Tibial nerve (tissue), 4 donors: Measurements from ENCODE around the gene VWA3A. TPM values are rescaled to one million over a fixed set of nuclear protein-coding genes. Genes with fewer than 3 reads are reported as not detected.
"Not testable (repeated sequence)": the region's sequence is repeated elsewhere in the genome, so short reads cannot be mapped to it uniquely, and the experiment has no call there.

ENCODE experiments used
- DNase-seq, 2 donors: peaks; one replicate each; pipeline ENCODE4 v3.0.0-alpha.2; 2019; ENCODE audit warnings: low spot score in 2 of 2
- H3K27ac ChIP-seq, 4 donors: fragments of 200-600 bp; sonication (generic) in 3 of 4; one replicate each; pipeline ENCODE4 v1.5.1; 2017 to 2019; ENCODE audit warnings: mild to moderate bottlenecking in 1 of 4
- H3K27me3 ChIP-seq, 2 donors: fragments of 200-600 bp; sonication (generic) in 1 of 2; one replicate each; pipeline versions ENCODE4 v1.5.1 to v1.6.0; 2017 to 2019
- H3K36me3 ChIP-seq, 3 donors: fragments of 200-600 bp; sonication (generic); one replicate each; pipeline ENCODE4 v1.5.1; 2018 to 2019
- H3K4me1 ChIP-seq, 4 donors: fragments of 200-600 bp; sonication (generic) in 3 of 4; one replicate each; pipeline ENCODE4 v1.5.1; 2017 to 2019
- H3K4me3 ChIP-seq, 4 donors: fragments of 200-600 bp; sonication (generic) in 3 of 4; one replicate each; pipeline ENCODE4 v1.5.1; 2017 to 2019; ENCODE audit warnings: mild to moderate bottlenecking in 1 of 4, moderate library complexity in 1 of 4
- H3K9me3 ChIP-seq, 4 donors: fragments of 200-600 bp; sonication (generic) in 3 of 4; one replicate each; pipeline ENCODE4 v1.5.1; 2017 to 2019
- CTCF ChIP-seq, 5 experiments: fragments of 200-600 bp in 3 of 5; fragments of 450-650 bp in 2 of 5; sonication (generic) in 3 of 5; IDR thresholded peaks; one replicate each; pipeline ENCODE4 v1.5.1; 2016 to 2019; ENCODE audit warnings: antibody characterized with exemption in 5 of 5, mild to moderate bottlenecking in 3 of 5, moderate library complexity in 2 of 5
- EP300 ChIP-seq, 2 donors: sonication (generic); formaldehyde crosslinking; IDR thresholded peaks; one replicate each; pipeline ENCODE4 v1.6.1; 2017; ENCODE audit warnings: antibody characterized with exemption in 2 of 2, mild to moderate bottlenecking in 1 of 2
- POLR2A ChIP-seq, 2 donors: fragments of 450-650 bp; IDR thresholded peaks; one replicate each; pipeline ENCODE4 v1.6.1; 2017; ENCODE audit warnings: antibody characterized with exemption in 2 of 2, mild to moderate bottlenecking in 2 of 2, moderate library complexity in 2 of 2
- WGBS, 2 donors: methylation state at CpG; one replicate each; pipeline ENCODE4 v1.1.5; 2018; 5-methylcytosine and 5-hydroxymethylcytosine counted together
- total RNA-seq, 4 donors: library from RNA; depleted of rRNA; stranded (reverse); fragments of >200 nt; gene quantifications; one replicate each; pipeline ENCODE4 v1.1.0, GENCODE V29; 2016

The VWA3A gene
- total RNA-seq: 1 to 10 TPM in 1 of 4 donors, not detected in 3; 2.0 TPM

DNA sequence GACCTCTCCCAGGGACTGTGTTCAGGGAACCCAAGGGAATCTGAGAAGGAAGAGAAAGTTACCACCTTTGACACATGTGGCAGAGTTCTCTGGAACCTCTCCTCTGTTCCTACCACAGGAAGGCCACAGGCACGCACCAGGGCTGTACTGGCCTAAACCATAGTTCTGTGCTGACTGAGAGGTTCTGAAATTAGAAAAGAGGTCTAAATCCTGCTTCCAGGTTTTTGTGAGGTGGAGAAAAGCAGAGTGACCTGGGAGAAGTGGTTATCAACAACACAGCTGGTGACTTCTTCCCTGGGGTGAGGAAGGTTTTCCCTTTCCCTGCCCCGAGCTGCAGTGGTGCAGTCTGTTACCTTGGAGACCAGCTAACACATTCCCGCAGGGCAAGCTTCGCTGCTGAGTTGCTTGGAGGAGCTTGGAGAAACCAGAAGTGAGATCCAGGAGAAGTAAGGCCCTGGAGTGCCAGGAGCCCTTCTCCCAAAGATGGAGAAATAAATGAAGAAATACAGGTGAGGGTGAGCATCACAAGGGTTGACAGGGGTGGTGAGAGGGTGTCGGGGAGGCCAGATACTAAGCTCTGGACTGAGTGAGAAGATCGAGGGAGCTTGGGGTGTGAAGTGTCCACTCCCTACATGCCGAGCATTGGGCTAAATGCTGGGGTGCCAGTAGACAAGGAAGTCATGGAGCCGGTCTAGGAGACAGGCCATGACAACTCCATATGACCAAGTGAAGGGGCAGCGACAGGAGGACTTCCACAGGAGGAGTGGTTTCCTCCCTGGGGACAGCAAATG, at the start of gene VWA3A:
Gene VWA3A, plus strand, starts transcription at position 399 of the 791 bp plus-strand sequence. Its CDS starts 97 bp downstream, at position 496.
- peaks cover 0 to 7% (median 0%) of the 10 kb centered on the region in 4 donors for H3K4me1 ChIP-seq
- H3K4me3 ChIP-seq: no peak within 1 kb of the TSS
- DNase-seq: no peak
- WGBS, 2 donors: 50 to 52% methylated on average over 9 of the region's 9 CpGs
- H3K27me3 ChIP-seq: no peaks in the 10 kb centered on the region
- TF ChIP-seq EP300 (IDR thresholded peaks at IDR 0.05): no peak
- H3K9me3 ChIP-seq: no peaks in the 10 kb centered on the region
- no peak within 1 kb of the TSS for H3K27ac ChIP-seq
- H3K36me3 ChIP-seq: no peaks in the 10 kb centered on the region

- not testable (repeated sequence) for H3K4me3 ChIP-seq, H3K9me3 ChIP-seq, H3K27ac ChIP-seq, DNase-seq, H3K4me1 ChIP-seq, H3K27me3 ChIP-seq, H3K36me3 ChIP-seq
- WGBS, 2 donors: 82 to 91% methylated on average over 3 of the region's 3 CpGs
These were observed 48.5 kb upstream of the VWA3A start for GRCh38 chr16:22043882-22044281.

DNA sequence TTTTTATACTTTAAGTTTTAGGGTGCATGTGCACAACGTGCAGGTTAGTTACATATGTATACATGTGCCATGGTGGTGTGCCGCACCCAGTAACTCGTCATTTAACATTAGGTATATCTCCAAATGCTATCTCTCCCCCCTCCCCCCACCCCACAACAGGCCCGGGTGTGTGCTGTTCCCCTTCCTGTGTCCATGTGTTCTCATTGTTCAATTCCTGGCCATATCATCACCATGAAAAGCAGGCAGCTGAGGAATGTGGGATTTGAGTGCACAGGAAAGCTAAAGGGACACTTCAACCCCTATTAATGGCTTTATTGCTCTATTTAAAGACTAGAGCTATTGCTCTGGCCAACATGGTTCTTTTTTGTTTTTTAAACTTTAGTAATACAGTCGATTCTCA, 46.5 kb upstream of the VWA3A start:
- WGBS, 2 donors: 51 to 54% methylated on average over 5 of the region's 5 CpGs

DNA sequence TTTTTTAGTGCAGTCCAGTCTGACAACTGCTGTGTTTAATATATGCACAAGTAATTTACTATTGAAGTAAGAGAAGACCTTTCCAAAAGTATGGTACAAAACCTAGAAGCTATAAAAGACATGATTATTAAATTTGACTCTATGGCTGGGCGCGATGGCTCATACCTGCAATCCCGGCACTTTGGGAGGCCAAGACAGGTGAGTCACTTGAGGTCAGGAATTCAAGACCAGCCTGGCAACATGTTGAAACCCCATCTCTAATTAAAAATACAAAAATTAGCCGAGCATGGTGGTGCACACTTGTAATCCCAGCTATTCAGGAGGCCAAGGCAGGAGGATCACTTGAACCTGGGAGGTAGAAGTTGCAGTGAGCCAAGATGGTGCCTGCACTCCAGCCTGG, 41.4 kb upstream of the VWA3A start:
- 94 to 97% methylated on average over 4 of the region's 4 CpGs for WGBS, 2 donors
- H3K9me3 ChIP-seq: no peaks in the 10 kb centered on the region
- no peaks in the 10 kb centered on the region for H3K4me1 ChIP-seq
- no peak for DNase-seq
- no peaks in the 10 kb centered on the region for H3K27me3 ChIP-seq
- TF ChIP-seq CTCF (IDR thresholded peaks at IDR 0.05): no peak
- TF ChIP-seq POLR2A (IDR thresholded peaks at IDR 0.05): no peak
- H3K27ac ChIP-seq: no peak overlapping the region
- peaks cover 0 to 4% (median 0%) of the 10 kb centered on the region in 3 donors for H3K36me3 ChIP-seq
- H3K4me3 ChIP-seq: no peak overlapping the region

More for the DNA sequence above, 46.5 kb upstream of the VWA3A start:
- H3K36me3 ChIP-seq, H3K27me3 ChIP-seq, H3K4me3 ChIP-seq, DNase-seq, H3K9me3 ChIP-seq, H3K27ac ChIP-seq, H3K4me1 ChIP-seq: not testable (repeated sequence)

GRCh38 chr16:22052980-22053379, 39.4 kb upstream of the VWA3A start:
- Histone ChIP-seq H3K4me3 (no peak overlapping the region), H3K36me3 (peaks cover 0 to 4% (median 0%) of the 10 kb centered on the region in 3 donors), H3K9me3 (no peaks in the 10 kb centered on the region), H3K27ac (no peak overlapping the region), H3K4me1 (no peaks in the 10 kb centered on the region), H3K27me3 (no peaks in the 10 kb centered on the region)
- 79% methylated on average over 6 of the region's 6 CpGs for WGBS, 2 donors
- DNase-seq: no peak
- TF ChIP-seq POLR2A (IDR thresholded peaks at IDR 0.05) (no peak), CTCF (IDR thresholded peaks at IDR 0.05) (no peak), EP300 (IDR thresholded peaks at IDR 0.05) (no peak)

DNA sequence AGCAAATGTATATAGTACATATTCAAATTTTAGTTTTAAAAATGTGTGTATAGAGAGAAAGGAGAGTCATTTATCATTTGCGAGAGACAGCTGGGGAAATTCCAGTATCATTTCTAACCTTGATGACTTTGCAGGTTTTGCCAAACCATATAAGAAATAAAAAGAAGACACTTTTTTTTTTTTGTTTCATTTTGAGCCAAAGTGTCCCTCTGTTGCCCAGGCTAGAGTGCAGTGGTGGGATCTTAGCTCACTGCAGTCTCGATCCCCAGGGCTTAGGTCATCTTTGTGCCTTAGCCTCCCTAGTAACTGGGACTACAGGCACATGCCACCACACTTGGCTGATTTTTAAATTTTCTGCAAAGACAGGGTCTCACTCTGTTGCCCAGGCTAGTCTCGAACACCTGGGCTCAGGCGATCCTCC, 38.4 kb upstream of the VWA3A start:
- TF ChIP-seq CTCF (IDR thresholded peaks at IDR 0.05) (no peak), POLR2A (IDR thresholded peaks at IDR 0.05) (no peak), EP300 (IDR thresholded peaks at IDR 0.05) (no peak)
- Histone ChIP-seq H3K4me3 (no peak overlapping the region), H3K27me3 (no peaks in the 10 kb centered on the region), H3K36me3 (peaks cover 0 to 4% (median 0%) of the 10 kb centered on the region in 3 donors), H3K4me1 (no peaks in the 10 kb centered on the region), H3K27ac (no peak overlapping the region), H3K9me3 (no peaks in the 10 kb centered on the region)
- WGBS, 2 donors: 94 to 96% methylated on average over 4 of the region's 4 CpGs
- DNase-seq: no peak
